ENCODE results near the gene ARL16.

GRCh38 chr17:81702934-81703746 lies 19.5 kb upstream of the ARL16 start, which contains the start of gene MRPL12:
- no peak for TF ChIP-seq CTCF (IDR thresholded peaks at IDR 0.05)
- peak; percentile 91 for TF ChIP-seq POLR2A (IDR thresholded peaks at IDR 0.05; ENCODE audit: low read length)
- TF ChIP-seq JUNB (IDR thresholded peaks at IDR 0.05) = no peak
- peak; percentile 82 for TF ChIP-seq PHF8 (IDR thresholded peaks at IDR 0.05; ENCODE audit: borderline replicate concordance, low read depth)
- TF ChIP-seq CHD2 (IDR thresholded peaks at IDR 0.05; ENCODE audit: low read length, partially characterized antibody) = peak; percentile 83
- TF ChIP-seq HOXB5 (CRISPR knock-in tag; IDR thresholded peaks at IDR 0.05) = no peak
- TF ChIP-seq MYC (IDR thresholded peaks at IDR 0.05; ENCODE audit: borderline replicate concordance, low read length) = peak; percentile 78; the same call in 1 of the 2 replicates
